Mesothelial cell of epicardium (in vitro differentiated cells): ENCODE measurements around the gene ARL5C. TPM values are rescaled to one million over a fixed set of nuclear protein-coding genes. Genes with fewer than 3 reads are reported as not detected.

Experiments used
- DNase-seq, 2 experiments: peaks; one replicate each; pipeline ENCODE4 v3.0.0; 2021; ENCODE audit warnings: low spot score in 2 of 2; ENCODE audit not compliant: unreplicated experiment in 2 of 2
- H3K27ac Mint-ChIP-seq: 2 replicates; pipeline ENCODE4 v1.8.0; 2021; ENCODE audit warnings: mixed read lengths
- H3K27me3 Mint-ChIP-seq: 2 replicates; pipeline ENCODE4 v1.8.0; 2021; ENCODE audit warnings: low read depth, mixed read lengths
- H3K36me3 Mint-ChIP-seq: 2 replicates; pipeline ENCODE4 v1.8.0; 2021; ENCODE audit warnings: mixed read lengths
- H3K4me1 Mint-ChIP-seq: 2 replicates; pipeline ENCODE4 v1.8.0; 2021; ENCODE audit warnings: mixed read lengths
- H3K4me3 Mint-ChIP-seq: 2 replicates; pipeline ENCODE4 v1.8.0; 2021; ENCODE audit warnings: mild to moderate bottlenecking, moderate library complexity, mixed read lengths
- H3K9me3 Mint-ChIP-seq: 2 replicates; pipeline ENCODE4 v1.8.0; 2021; ENCODE audit warnings: mixed read lengths
- total RNA-seq: library from RNA; stranded (reverse); gene quantifications from 3 replicates; pipeline ENCODE4 v1.2.1, GENCODE V29; 2021
- TF ChIP-seq, protein P1 (sequence below): fragments of 200-600 bp; sonication (generic); IDR thresholded peaks from one replicate; pipeline ENCODE4 v1.5.0; 2021; ENCODE audit warnings: antibody characterized with exemption; ENCODE audit not compliant: unreplicated experiment

ARL5C gene
- total RNA-seq, 1 donor from 2014 or later: not detected

GRCh38 chr17:39196808-39197291 lies 30.9 kb upstream of the ARL5C start:
- H3K36me3 Mint-ChIP-seq: peaks cover 5% of the 10 kb centered on the region
- H3K9me3 Mint-ChIP-seq: no peaks in the 10 kb centered on the region
- no peaks in the 10 kb centered on the region for H3K27me3 Mint-ChIP-seq
- no peak for DNase-seq
- peaks cover 38% of the 10 kb centered on the region for H3K4me1 Mint-ChIP-seq
- TF ChIP-seq, protein P1, sequence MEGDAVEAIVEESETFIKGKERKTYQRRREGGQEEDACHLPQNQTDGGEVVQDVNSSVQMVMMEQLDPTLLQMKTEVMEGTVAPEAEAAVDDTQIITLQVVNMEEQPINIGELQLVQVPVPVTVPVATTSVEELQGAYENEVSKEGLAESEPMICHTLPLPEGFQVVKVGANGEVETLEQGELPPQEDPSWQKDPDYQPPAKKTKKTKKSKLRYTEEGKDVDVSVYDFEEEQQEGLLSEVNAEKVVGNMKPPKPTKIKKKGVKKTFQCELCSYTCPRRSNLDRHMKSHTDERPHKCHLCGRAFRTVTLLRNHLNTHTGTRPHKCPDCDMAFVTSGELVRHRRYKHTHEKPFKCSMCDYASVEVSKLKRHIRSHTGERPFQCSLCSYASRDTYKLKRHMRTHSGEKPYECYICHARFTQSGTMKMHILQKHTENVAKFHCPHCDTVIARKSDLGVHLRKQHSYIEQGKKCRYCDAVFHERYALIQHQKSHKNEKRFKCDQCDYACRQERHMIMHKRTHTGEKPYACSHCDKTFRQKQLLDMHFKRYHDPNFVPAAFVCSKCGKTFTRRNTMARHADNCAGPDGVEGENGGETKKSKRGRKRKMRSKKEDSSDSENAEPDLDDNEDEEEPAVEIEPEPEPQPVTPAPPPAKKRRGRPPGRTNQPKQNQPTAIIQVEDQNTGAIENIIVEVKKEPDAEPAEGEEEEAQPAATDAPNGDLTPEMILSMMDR: no peak
- peak overlapping the region; percentile 95 for H3K4me3 Mint-ChIP-seq
- no peak overlapping the region for H3K27ac Mint-ChIP-seq

- H3K4me3 Mint-ChIP-seq: peak overlapping the region; percentile 95
- TF ChIP-seq, protein P1: no peak
- no peak overlapping the region for H3K27ac Mint-ChIP-seq
- H3K36me3 Mint-ChIP-seq: peaks cover 5% of the 10 kb centered on the region
- no peaks in the 10 kb centered on the region for H3K27me3 Mint-ChIP-seq
- DNase-seq: no peak
- H3K9me3 Mint-ChIP-seq: no peaks in the 10 kb centered on the region
- peaks cover 34% of the 10 kb centered on the region for H3K4me1 Mint-ChIP-seq
Observed at GRCh38 chr17:39196241-39196807, 30.4 kb upstream of the ARL5C start.

DNA sequence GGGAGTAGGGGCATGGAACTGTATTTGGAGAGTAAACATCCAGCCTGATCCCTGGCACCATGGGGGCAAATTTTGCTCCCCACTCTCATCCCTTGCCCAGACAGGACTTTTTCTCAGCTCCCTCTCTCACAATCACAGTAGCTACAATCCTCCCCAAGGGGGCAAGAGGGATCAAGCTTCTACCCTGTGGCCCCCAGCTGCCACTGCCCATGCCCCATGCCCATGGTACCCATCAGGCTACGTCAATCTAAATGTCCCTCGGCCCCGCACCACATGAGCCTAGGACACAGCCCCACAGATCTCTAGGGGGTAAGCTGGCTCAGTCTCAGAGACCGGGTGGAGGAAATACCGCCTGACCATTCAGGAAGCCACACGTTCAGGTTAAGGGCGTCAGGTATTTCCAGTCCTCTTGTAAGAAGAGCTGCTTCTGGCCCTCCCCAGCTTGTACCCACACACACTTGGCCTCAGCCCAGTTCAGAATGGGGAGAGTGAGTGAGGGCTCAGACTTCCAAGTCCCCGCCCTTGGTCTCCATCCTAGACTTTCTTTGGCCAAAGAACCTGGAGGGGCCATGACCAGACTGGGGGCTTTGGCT lies 29.7 kb upstream of the ARL5C start:
- Mint-ChIP-seq H3K27ac (peak overlapping the region; percentile 39), H3K27me3 (no peaks in the 10 kb centered on the region), H3K9me3 (no peaks in the 10 kb centered on the region), H3K4me3 (peak overlapping the region; percentile 95), H3K36me3 (peaks cover 5% of the 10 kb centered on the region), H3K4me1 (peaks cover 27% of the 10 kb centered on the region)
- DNase-seq: no peak
- TF ChIP-seq, protein P1: no peak

GRCh38 chr17:39194985-39195524 lies 29.1 kb upstream of the ARL5C start:
- H3K36me3 Mint-ChIP-seq: peaks cover 5% of the 10 kb centered on the region
- no peaks in the 10 kb centered on the region for H3K27me3 Mint-ChIP-seq
- TF ChIP-seq, protein P1: no peak
- H3K27ac Mint-ChIP-seq: no peak overlapping the region
- H3K9me3 Mint-ChIP-seq: no peaks in the 10 kb centered on the region
- peaks cover 24% of the 10 kb centered on the region for H3K4me1 Mint-ChIP-seq
- DNase-seq: no peak
- peak overlapping the region; percentile 95 for H3K4me3 Mint-ChIP-seq

- H3K9me3 Mint-ChIP-seq: no peaks in the 10 kb centered on the region
- H3K4me1 Mint-ChIP-seq: peaks cover 18% of the 10 kb centered on the region
- TF ChIP-seq, protein P1: peak; percentile 25
- H3K27me3 Mint-ChIP-seq: no peaks in the 10 kb centered on the region
- H3K4me3 Mint-ChIP-seq: no peak overlapping the region
- no peak for DNase-seq
- no peak overlapping the region for H3K27ac Mint-ChIP-seq
- peaks cover 5% of the 10 kb centered on the region for H3K36me3 Mint-ChIP-seq
Observed at GRCh38 chr17:39194089-39194984, 28.4 kb upstream of the ARL5C start.
